ENCODE measurements around the gene CBR3. TPM values are rescaled to one million over a fixed set of nuclear protein-coding genes. Genes with fewer than 3 reads are reported as not detected.
A peak's percentile ranks its signal among the peaks of the same experiment; 100 is the strongest.

CBR3 gene
- total and polyA plus RNA-seq, 9 of the 15 experiments (the other 6 are each of a cell fraction or from before 2014, with no cell fraction given) = not detected

GRCh38 chr21:36109868-36110267 is 25.0 kb upstream of the CBR3 start:
- DNase-seq (ENCODE audit: extremely low read depth in 1 of 4, low spot score in 3 of 4) (no peak), ATAC-seq (no peak), FAIRE-seq (no peak)
- Histone ChIP-seq H3K4me3 (no peak overlapping the region), H3K4me2 (ENCODE audit: insufficient read depth, low read length) (no peak overlapping the region), H4K20me1 (replicated peaks; ENCODE audit: control insufficient read depth, insufficient read depth, low read length) (no peaks in the 10 kb centered on the region), H3K36me3 (ENCODE audit: control insufficient read depth, insufficient read depth, low read length) (no peaks in the 10 kb centered on the region), H3K79me2 (ENCODE audit: control insufficient read depth, insufficient read depth, low read length) (no peaks in the 10 kb centered on the region), H3K9ac (ENCODE audit: insufficient read depth in 1 of 2, low read depth in 2 of 2, low read length in 2 of 2) (no peak overlapping the region), H3K27me3 (ENCODE audit: control insufficient read depth in 2 of 2, insufficient read depth in 2 of 2, low read length in 2 of 2) (peaks cover 3 to 4% of the 10 kb centered on the region in 2 experiments; a peak in 2 of 5 replicates), H2AFZ (ENCODE audit: low read depth, low read length) (no peak overlapping the region), H3K4me1 (replicated peaks in 1 of 2; ENCODE audit: control insufficient read depth in 2 of 2, insufficient read depth in 2 of 2, low read length in 2 of 2) (peaks cover 0 to 6% of the 10 kb centered on the region in 2 experiments; a peak in 1 of 5 replicates), H3K9me3 (replicated peaks; ENCODE audit: control insufficient read depth, insufficient read depth, low read depth, low read length) (peaks cover 2% of the 10 kb centered on the region; the same call in 1 of the 2 replicates), H3K27ac (ENCODE audit: extremely low read depth, low read depth, low read length) (no peak overlapping the region), H3K9me1 (ENCODE audit: control insufficient read depth, insufficient read depth, low read length) (no peaks in the 10 kb centered on the region)
- ChIA-PET POLR2A (no interaction called here), CTCF (ENCODE audit: low intra/inter-chr PET ratio) (no interaction called here)
- intact Hi-C loops (cut with micrococcal nuclease) = loop anchor here (5.0 to 10.0 kb wide), 2 partner anchors 48 to 165 kb away; partner anchors contain the start of gene SETD4
- 31% methylated on average over 10 of the region's 10 CpGs for WGBS (ENCODE audit: insufficient coverage, low coverage, missing lambda C conversion rate)
- in situ Hi-C loops (cut with MboI) = loop anchor here (5.0 kb wide), 1 partner anchor 83 kb away; no protein-coding TSS in a partner anchor
- BruUV-seq (replicated peaks) = no TSS peak
- TF ChIP-seq E2F8 (IDR thresholded peaks at IDR 0.05; ENCODE audit: low read depth, partially characterized antibody) (peak; percentile 55), HMGXB4 (CRISPR knock-in tag; IDR thresholded peaks at IDR 0.05) (no peak), TCF7L2 (IDR thresholded peaks at IDR 0.05; ENCODE audit: low read depth, low read length) (no peak), GATAD2A (IDR thresholded peaks at IDR 0.05) (no peak), OTX1 (CRISPR knock-in tag; IDR thresholded peaks at IDR 0.05) (no peak), DMBX1 (CRISPR knock-in tag; IDR thresholded peaks at IDR 0.05; ENCODE audit: borderline replicate concordance) (no peak), MCM3 (IDR thresholded peaks at IDR 0.05) (no peak), HNRNPUL1 (IDR thresholded peaks at IDR 0.05; ENCODE audit: low read length) (no peak), CBX5 (IDR thresholded peaks at IDR 0.05; ENCODE audit: borderline replicate concordance, low read depth) (no peak)

Data from K562 (cell line).